ENCODE data around the gene RNF135.

Gene RNF135

GRCh38 chr17:30942308-30943079, 28.3 kb upstream of the RNF135 start:
- no peak for DNase-seq (ENCODE audit: low spot score)

DNA sequence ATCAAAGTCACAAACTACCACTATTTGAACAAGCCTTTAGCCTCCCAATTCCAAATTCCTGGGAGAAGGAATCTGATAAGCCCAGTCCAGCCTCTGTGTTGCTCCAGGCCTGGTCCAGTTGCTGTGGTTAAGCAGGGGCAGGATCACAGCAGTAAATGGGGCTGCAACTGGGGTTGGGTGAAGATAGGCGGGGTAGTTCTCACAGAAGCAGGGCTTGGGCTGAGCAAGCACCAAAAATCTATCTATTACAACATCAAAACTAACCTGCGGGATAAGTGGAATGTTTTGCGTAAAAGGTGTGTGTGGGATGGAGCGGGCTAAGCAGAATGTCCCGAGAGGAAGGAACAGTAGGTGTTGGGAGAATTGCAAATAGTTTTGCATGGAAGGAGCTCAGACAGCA, 23.0 kb upstream of the RNF135 start:
- no peak for DNase-seq (ENCODE audit: low spot score)
- TF ChIP-seq, protein P1, sequence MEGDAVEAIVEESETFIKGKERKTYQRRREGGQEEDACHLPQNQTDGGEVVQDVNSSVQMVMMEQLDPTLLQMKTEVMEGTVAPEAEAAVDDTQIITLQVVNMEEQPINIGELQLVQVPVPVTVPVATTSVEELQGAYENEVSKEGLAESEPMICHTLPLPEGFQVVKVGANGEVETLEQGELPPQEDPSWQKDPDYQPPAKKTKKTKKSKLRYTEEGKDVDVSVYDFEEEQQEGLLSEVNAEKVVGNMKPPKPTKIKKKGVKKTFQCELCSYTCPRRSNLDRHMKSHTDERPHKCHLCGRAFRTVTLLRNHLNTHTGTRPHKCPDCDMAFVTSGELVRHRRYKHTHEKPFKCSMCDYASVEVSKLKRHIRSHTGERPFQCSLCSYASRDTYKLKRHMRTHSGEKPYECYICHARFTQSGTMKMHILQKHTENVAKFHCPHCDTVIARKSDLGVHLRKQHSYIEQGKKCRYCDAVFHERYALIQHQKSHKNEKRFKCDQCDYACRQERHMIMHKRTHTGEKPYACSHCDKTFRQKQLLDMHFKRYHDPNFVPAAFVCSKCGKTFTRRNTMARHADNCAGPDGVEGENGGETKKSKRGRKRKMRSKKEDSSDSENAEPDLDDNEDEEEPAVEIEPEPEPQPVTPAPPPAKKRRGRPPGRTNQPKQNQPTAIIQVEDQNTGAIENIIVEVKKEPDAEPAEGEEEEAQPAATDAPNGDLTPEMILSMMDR (IDR thresholded peaks at IDR 0.05; ENCODE audit: extremely low read depth, insufficient read depth, missing control alignments) = no peak
- in situ Hi-C loops (cut with MboI; ENCODE audit: low pct_unique_long_range_greater_than_20kb, low sequenced_read_pairs, unreplicated experiment) = no loop called here

More at GRCh38 chr17:30942308-30943079, 28.3 kb upstream of the RNF135 start:
- in situ Hi-C loops (cut with MboI; ENCODE audit: low pct_unique_long_range_greater_than_20kb, low sequenced_read_pairs, unreplicated experiment) = no loop called here
- TF ChIP-seq, protein P1 (IDR thresholded peaks at IDR 0.05; ENCODE audit: extremely low read depth, insufficient read depth, missing control alignments) = no peak

DNA sequence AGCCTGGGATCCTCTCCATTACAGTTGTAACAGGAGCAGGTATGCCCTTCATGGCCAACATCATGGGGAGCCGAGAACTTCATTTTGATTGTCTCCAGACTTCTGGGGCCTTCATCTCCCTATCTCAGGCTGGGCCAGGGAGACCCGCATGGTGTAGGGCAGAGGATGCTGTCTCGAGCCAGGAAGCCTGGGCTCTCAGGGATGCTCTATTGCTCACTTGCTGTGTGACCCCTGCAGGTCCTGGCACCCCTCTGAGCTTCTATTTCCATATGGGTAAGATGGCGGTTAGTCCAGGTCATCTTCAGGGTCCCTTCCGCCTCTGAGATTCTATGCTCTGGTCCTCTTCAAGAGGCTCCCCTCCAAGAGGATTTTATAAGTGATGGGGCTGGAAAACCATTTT, 20.6 kb upstream of the RNF135 start:
- in situ Hi-C loops (cut with MboI; ENCODE audit: low pct_unique_long_range_greater_than_20kb, low sequenced_read_pairs, unreplicated experiment) = no loop called here
- TF ChIP-seq, protein P1 (IDR thresholded peaks at IDR 0.05; ENCODE audit: extremely low read depth, insufficient read depth, missing control alignments) = no peak
- DNase-seq (ENCODE audit: low spot score) = no peak

GRCh38 chr17:30950669-30951399, 20.0 kb upstream of the RNF135 start:
- TF ChIP-seq, protein P1 (IDR thresholded peaks at IDR 0.05; ENCODE audit: extremely low read depth, insufficient read depth, missing control alignments) = no peak
- DNase-seq (ENCODE audit: low spot score) = no peak
- in situ Hi-C loops (cut with MboI; ENCODE audit: low pct_unique_long_range_greater_than_20kb, low sequenced_read_pairs, unreplicated experiment) = no loop called here

GRCh38 chr17:30952638-30953393, 18.0 kb upstream of the RNF135 start:
- peak; percentile 39 for DNase-seq (ENCODE audit: low spot score)
- TF ChIP-seq, protein P1 (IDR thresholded peaks at IDR 0.05; ENCODE audit: extremely low read depth, insufficient read depth, missing control alignments) = no peak
- in situ Hi-C loops (cut with MboI; ENCODE audit: low pct_unique_long_range_greater_than_20kb, low sequenced_read_pairs, unreplicated experiment) = no loop called here

GRCh38 chr17:30954046-30954830, 16.6 kb upstream of the RNF135 start:
- DNase-seq (ENCODE audit: low spot score) = no peak
- TF ChIP-seq, protein P1 (IDR thresholded peaks at IDR 0.05; ENCODE audit: extremely low read depth, insufficient read depth, missing control alignments) = no peak
- in situ Hi-C loops (cut with MboI; ENCODE audit: low pct_unique_long_range_greater_than_20kb, low sequenced_read_pairs, unreplicated experiment) = no loop called here
